HCT116 (cell line): ENCODE measurements around the gene NFATC1. TPM values are rescaled to one million over a fixed set of nuclear protein-coding genes. Genes with fewer than 3 reads are reported as not detected.

Experiments
- ATAC-seq: fragments of 200-7000 bp; cut with Tn5 transposase; 2 replicates; pipeline ENCODE4 v1.9.1; 2020; ENCODE audit warnings: mild to moderate bottlenecking, moderate library complexity
- BruUV-seq: library from RNA; stranded (reverse); fragments of 400-500 nt; replicated peaks from 2 replicates; lab custom pipeline; 2021; lab: Mats Ljungman, UMichigan
- CTCF ChIA-PET: fragments of 300-600 bp; sonication (Branson Sonifier 250); formaldehyde crosslinking; loops from one replicate; lab custom pipeline; 2021; ENCODE audit warnings: antibody characterized with exemption; lab: Charles Lee
- POLR2A ChIA-PET: fragments of 300-600, 350-600 bp; sonication (Branson Sonifier 250); formaldehyde crosslinking; loops from one replicate; lab custom pipeline; 2021; ENCODE audit warnings: antibody characterized with exemption; lab: Charles Lee
- RAD21 ChIA-PET, 2 experiments: fragments of 300-600 bp; sonication (Branson Sonifier 250); formaldehyde crosslinking; loops; one replicate each; lab custom pipeline; 2023; ENCODE audit warnings: low total read pairs in 2 of 2; ENCODE audit not compliant: uncharacterized antibody in 2 of 2, unreplicated experiment in 2 of 2, low non-redundant PET in 1 of 2; lab: Charles Lee
- DNase-seq: peaks from one replicate; pipeline ENCODE4 v3.0.0-alpha.2; 2010; ENCODE audit warnings: low read depth, low spot score
- H2AFZ ChIP-seq: fragments of 200-600 bp; shearing (Covaris generic), sonication (generic); 2 replicates; pipeline ENCODE4 v1.6.1; 2017; ENCODE audit warnings: low read depth, mixed run types, mixed read lengths, antibody characterized with exemption, low read length; ENCODE audit not compliant: poor library complexity, severe bottlenecking
- H3K27ac ChIP-seq: 2 replicates; pipeline ENCODE4 v1.5.1; 2012; ENCODE audit warnings: low read depth, low read length
- H3K27me3 ChIP-seq: fragments of 200-600 bp; sonication (generic); 2 replicates; pipeline ENCODE4 v1.6.1; 2016; ENCODE audit warnings: mixed run types, low read length, mixed read lengths; ENCODE audit not compliant: insufficient read depth
- H3K36me3 ChIP-seq, 2 experiments: fragments of 200-500 bp in 1 of 2; fragments of 200-600 bp in 1 of 2; sonication (Bioruptor generic) in 1 of 2; sonication (generic) in 1 of 2; 2 replicates each; pipeline versions ENCODE4 v1.5.1 to v1.6.1; 2014 to 2016; ENCODE audit warnings: low read length in 2 of 2, inconsistent platforms in 1 of 2, mixed read lengths in 1 of 2, mixed run types in 1 of 2; ENCODE audit not compliant: insufficient read depth in 2 of 2, control insufficient read depth in 1 of 2
- H3K4me1 ChIP-seq, 2 experiments: fragments of 200-600 bp in 1 of 2; sonication (generic) in 1 of 2; 2 replicates each; pipeline versions ENCODE4 v1.5.1 to v1.6.1; 2012 to 2017; ENCODE audit warnings: low read length in 2 of 2, inconsistent platforms in 1 of 2, mild to moderate bottlenecking in 1 of 2, mixed read lengths in 1 of 2, mixed run types in 1 of 2, moderate library complexity in 1 of 2; ENCODE audit not compliant: insufficient read depth in 2 of 2, control insufficient read depth in 1 of 2
- H3K4me2 ChIP-seq: fragments of 200-600 bp; sonication (generic); 2 replicates; pipeline ENCODE4 v1.6.1; 2017; ENCODE audit warnings: mixed run types, low read length, mixed read lengths
- H3K4me3 ChIP-seq, 2 experiments: fragments of 200-600 bp in 1 of 2; sonication (generic) in 1 of 2; replicated peaks in 1 of 2; 2 replicates each; pipeline ENCODE4 v1.5.1; 2011 to 2016; ENCODE audit warnings: low read length in 2 of 2, control low read depth in 1 of 2, low read depth in 1 of 2, mild to moderate bottlenecking in 1 of 2, mixed read lengths in 1 of 2, mixed run types in 1 of 2
- H3K79me2 ChIP-seq: fragments of 200-600 bp; sonication (generic); 2 replicates; pipeline ENCODE4 v1.6.1; 2017; ENCODE audit warnings: mild to moderate bottlenecking, mixed run types, low read length, moderate library complexity, mixed read lengths; ENCODE audit not compliant: insufficient read depth
- H3K9ac ChIP-seq: fragments of 200-600 bp; sonication (generic); 2 replicates; pipeline ENCODE4 v1.6.1; 2016; ENCODE audit warnings: low read length, mixed read lengths
- H3K9me2 ChIP-seq: fragments of 200-600 bp; sonication (generic), shearing (Covaris generic); 2 replicates; pipeline ENCODE4 v1.6.1; 2017; ENCODE audit warnings: mixed run types, mild to moderate bottlenecking, moderate library complexity; ENCODE audit not compliant: insufficient read depth
- H3K9me3 ChIP-seq, 2 experiments: fragments of 200-500 bp in 1 of 2; fragments of 200-600 bp in 1 of 2; sonication (Bioruptor generic) in 1 of 2; sonication (generic) in 1 of 2; 2 replicates each; pipeline ENCODE4 v1.6.1; 2014 to 2017; ENCODE audit warnings: low read length in 2 of 2, mixed read lengths in 2 of 2, inconsistent platforms in 1 of 2, low read depth in 1 of 2, mild to moderate bottlenecking in 1 of 2, mixed run types in 1 of 2, moderate library complexity in 1 of 2; ENCODE audit not compliant: control insufficient read depth in 1 of 2, insufficient read depth in 1 of 2
- H4K20me1 ChIP-seq: fragments of 200-600 bp; sonication (generic), shearing (Covaris generic); 2 replicates; pipeline ENCODE4 v1.6.1; 2017; ENCODE audit warnings: mixed run types, mild to moderate bottlenecking, moderate library complexity; ENCODE audit not compliant: insufficient read depth
- ATF3 ChIP-seq: IDR thresholded peaks from 2 replicates; pipeline ENCODE4 v1.6.1; 2012
- CBX3 ChIP-seq: IDR thresholded peaks from 2 replicates; pipeline ENCODE4 v1.6.1; 2012; ENCODE audit warnings: low read depth
- EGR1 ChIP-seq: IDR thresholded peaks from 2 replicates; pipeline ENCODE4 v1.6.1; 2012; ENCODE audit warnings: low read depth
- EZH2phosphoT487 ChIP-seq: fragments of 200-600 bp; IDR thresholded peaks from 2 replicates; pipeline ENCODE4 v1.6.1; 2018; ENCODE audit warnings: antibody characterized with exemption, borderline replicate concordance
- JUND ChIP-seq: IDR thresholded peaks from 2 replicates; pipeline ENCODE4 v1.6.1; 2012
- POLR2AphosphoS5 ChIP-seq: IDR thresholded peaks from 2 replicates; pipeline ENCODE4 v1.6.1; 2011; ENCODE audit warnings: mild to moderate bottlenecking, low read depth, low read length, moderate library complexity
- RAD21 ChIP-seq: IDR thresholded peaks from 2 replicates; pipeline ENCODE4 v1.6.1; 2012; ENCODE audit warnings: low read depth, mild to moderate bottlenecking
- SIN3A ChIP-seq: IDR thresholded peaks from 2 replicates; pipeline ENCODE4 v1.6.1; 2012; ENCODE audit warnings: low read depth
- SRF ChIP-seq: IDR thresholded peaks from 2 replicates; pipeline ENCODE4 v1.6.1; 2012; ENCODE audit warnings: low read depth
- TCF7L2 ChIP-seq: IDR thresholded peaks from 2 replicates; pipeline ENCODE4 v1.7.0; 2011; ENCODE audit warnings: borderline replicate concordance, inconsistent platforms; ENCODE audit not compliant: insufficient read depth, insufficient read length; ENCODE audit errors: extremely low read depth
- YY1 ChIP-seq: IDR thresholded peaks from 2 replicates; pipeline ENCODE4 v1.6.1; 2011; ENCODE audit warnings: low read length, low read depth, moderate library complexity, mild to moderate bottlenecking; ENCODE audit not compliant: insufficient replicate concordance; ENCODE audit errors: extremely low read depth
- ZBTB33 ChIP-seq: IDR thresholded peaks from 2 replicates; pipeline ENCODE4 v1.6.1; 2011; ENCODE audit warnings: mild to moderate bottlenecking, low read length, moderate library complexity; ENCODE audit not compliant: insufficient replicate concordance; ENCODE audit errors: extremely low read depth
- ZFX ChIP-seq: fragments of 450-650 bp; IDR thresholded peaks from 2 replicates; pipeline ENCODE4 v1.6.1; 2017
- ZNF274 ChIP-seq: fragments of 200-500 bp; sonication (Bioruptor generic); IDR thresholded peaks from 2 replicates; pipeline ENCODE4 v1.6.1; 2014; ENCODE audit warnings: mild to moderate bottlenecking, low read depth, low read length, inconsistent platforms
- intact Hi-C: fragments of 100-400 bp; cut with micrococcal nuclease; formaldehyde crosslinking; loops from 2 replicates; pipeline ENCODE4 v1.10.0; 2022
- total RNA-seq: library from RNA; stranded (reverse); gene quantifications from one replicate; pipeline ENCODE4 v1.2.1, GENCODE V29; 2021; ENCODE audit not compliant: unreplicated experiment

The NFATC1 gene
- total RNA-seq, 1 experiment from 2014 or later, result 20.8 TPM

GRCh38 chr18:79413025-79413424 is 17.3 kb downstream of the NFATC1 start:
- H3K27me3 ChIP-seq, result no peaks in the 10 kb centered on the region
- ChIA-PET RAD21 (no interaction called here), POLR2A (no interaction called here), CTCF (no interaction called here)
- no peak overlapping the region for H3K27ac ChIP-seq
- no peaks in the 10 kb centered on the region for H3K9me2 ChIP-seq
- no peak overlapping the region for H3K9ac ChIP-seq
- TF ChIP-seq JUND, result no peak
- no peak for TF ChIP-seq ZNF274
- no peak for TF ChIP-seq EGR1
- TF ChIP-seq ZBTB33, result no peak
- no peak for TF ChIP-seq EZH2phosphoT487
- no peak for TF ChIP-seq ZFX
- no peak for TF ChIP-seq CBX3
- no peak for TF ChIP-seq SIN3A
- no peak for TF ChIP-seq POLR2AphosphoS5
- TF ChIP-seq ATF3, result no peak
- TF ChIP-seq TCF7L2, result no peak
- TF ChIP-seq SRF, result no peak
- TF ChIP-seq RAD21, result no peak
- no peak for TF ChIP-seq YY1
- H3K4me3 ChIP-seq, result no peak overlapping the region
- intact Hi-C loops, result no loop called here
- peaks cover 18% of the 10 kb centered on the region for H3K79me2 ChIP-seq
- H3K4me2 ChIP-seq, result no peak overlapping the region
- no TSS peak for BruUV-seq
- no peaks in the 10 kb centered on the region for H3K4me1 ChIP-seq
- DNase-seq, result no peak
- ATAC-seq, result no peak
- no peaks in the 10 kb centered on the region for H3K9me3 ChIP-seq
- no peaks in the 10 kb centered on the region; a peak in 2 of 4 replicates for H3K36me3 ChIP-seq
- H4K20me1 ChIP-seq, result no peaks in the 10 kb centered on the region
- H2AFZ ChIP-seq, result no peak overlapping the region
